Measurements from ENCODE around the gene CIBAR2.

CIBAR2 gene

GRCh38 chr16:85142771-85143211, 30.5 kb upstream of the CIBAR2 start:
- H3K36me3 ChIP-seq, result no peaks in the 10 kb centered on the region
- H3K9me3 ChIP-seq, result no peaks in the 10 kb centered on the region
- H3K4me3 ChIP-seq, result no peak overlapping the region
- TF ChIP-seq CTCF (IDR thresholded peaks at IDR 0.05), result no peak
- peaks cover 0 to 32% (median 7%) of the 10 kb centered on the region in 4 donors for H3K4me1 ChIP-seq
- no peaks in the 10 kb centered on the region for H3K27me3 ChIP-seq
- intact Hi-C loops (cut with DNase I; ENCODE audit: low total_unique reads), result no loop called here
- H3K27ac ChIP-seq, result no peak overlapping the region
- DNase-seq, result no peak

- no peak overlapping the region for H3K4me3 ChIP-seq
- no peak for DNase-seq
- intact Hi-C loops (cut with DNase I; ENCODE audit: low total_unique reads), result no loop called here
- H3K36me3 ChIP-seq, result no peaks in the 10 kb centered on the region
- no peaks in the 10 kb centered on the region for H3K27me3 ChIP-seq
- H3K27ac ChIP-seq, result no peak overlapping the region
- TF ChIP-seq CTCF (IDR thresholded peaks at IDR 0.05), result no peak
- peaks cover 2 to 29% (median 11%) of the 10 kb centered on the region in 4 donors for H3K4me1 ChIP-seq
- H3K9me3 ChIP-seq, result no peaks in the 10 kb centered on the region
These were observed 29.8 kb upstream of the CIBAR2 start for GRCh38 chr16:85142129-85142513.

- intact Hi-C loops (cut with DNase I; ENCODE audit: low total_unique reads), result no loop called here
- Histone ChIP-seq H3K27me3 (no peaks in the 10 kb centered on the region), H3K36me3 (no peaks in the 10 kb centered on the region), H3K27ac (no peak overlapping the region), H3K4me3 (no peak overlapping the region), H3K9me3 (no peaks in the 10 kb centered on the region), H3K4me1 (peaks cover 4 to 29% (median 14%) of the 10 kb centered on the region in 4 donors)
- no peak for TF ChIP-seq CTCF (IDR thresholded peaks at IDR 0.05)
- DNase-seq, result peak; percentile 34 to 67
These were observed 29.3 kb upstream of the CIBAR2 start for GRCh38 chr16:85141491-85142128.

- Histone ChIP-seq H3K27me3 (no peaks in the 10 kb centered on the region), H3K36me3 (no peaks in the 10 kb centered on the region), H3K27ac (no peak overlapping the region), H3K4me1 (peaks cover 4 to 27% (median 17%) of the 10 kb centered on the region in 4 donors), H3K4me3 (no peak overlapping the region), H3K9me3 (no peaks in the 10 kb centered on the region)
- intact Hi-C loops (cut with DNase I; ENCODE audit: low total_unique reads), result no loop called here
- no peak for TF ChIP-seq CTCF (IDR thresholded peaks at IDR 0.05)
- no peak for DNase-seq
These were observed 28.3 kb upstream of the CIBAR2 start for GRCh38 chr16:85140455-85141012.

- intact Hi-C loops (cut with DNase I; ENCODE audit: low total_unique reads), result no loop called here
- Histone ChIP-seq H3K4me3 (no peak overlapping the region), H3K9me3 (no peaks in the 10 kb centered on the region), H3K4me1 (peaks cover 4 to 30% (median 19%) of the 10 kb centered on the region in 4 donors), H3K27ac (no peak overlapping the region), H3K27me3 (no peaks in the 10 kb centered on the region), H3K36me3 (no peaks in the 10 kb centered on the region)
- no peak for TF ChIP-seq CTCF (IDR thresholded peaks at IDR 0.05)
- no peak for DNase-seq
These were observed 27.6 kb upstream of the CIBAR2 start for GRCh38 chr16:85139881-85140339.

Measured in tibial artery (tissue), 4 donors.